ENCODE data around the gene VPREB3.

The VPREB3 gene

DNA sequence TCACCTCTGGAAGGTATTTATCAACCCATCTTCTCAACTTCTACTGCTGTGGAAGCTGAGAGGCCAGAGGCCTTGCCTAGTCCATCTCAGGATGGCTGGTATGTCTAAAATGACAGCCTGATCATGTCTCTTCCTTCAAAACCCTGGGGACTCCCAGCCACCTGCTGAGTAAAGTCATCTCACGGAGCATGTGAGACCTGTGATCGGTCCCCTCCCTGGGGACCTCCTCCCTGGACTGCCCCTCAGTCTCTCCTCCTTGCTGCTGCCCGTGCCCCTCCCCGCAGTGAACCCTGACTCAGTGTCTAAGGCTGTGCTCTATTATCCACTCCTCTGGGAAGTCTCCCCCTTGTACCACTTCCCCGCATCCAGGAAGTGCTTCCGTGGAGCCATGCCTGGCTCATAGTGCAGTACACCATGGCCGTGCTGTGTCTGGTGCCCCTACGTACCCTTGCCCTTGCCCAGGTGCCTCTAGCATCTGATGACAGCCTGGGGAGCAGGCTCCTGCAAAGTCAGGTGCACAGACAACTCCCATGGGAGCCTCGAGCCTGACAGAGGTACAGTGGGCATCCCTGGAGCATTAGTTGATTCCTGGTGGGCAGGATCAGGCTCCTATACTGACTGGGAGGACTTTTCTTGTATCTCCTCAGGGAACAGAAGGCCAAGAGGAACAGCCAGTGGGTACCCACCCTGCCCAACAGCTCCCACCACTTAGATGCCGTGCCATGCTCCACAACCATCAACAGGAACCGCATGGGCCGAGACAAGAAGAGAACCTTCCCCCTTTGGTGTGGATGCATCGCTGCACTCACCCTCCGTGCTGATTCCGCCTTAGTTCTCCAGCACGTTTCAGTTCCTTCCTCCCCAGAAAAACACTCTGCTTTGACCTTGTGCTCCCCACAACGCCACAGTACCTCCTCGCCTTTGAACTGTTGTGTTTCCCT lies 46.3 kb upstream of the VPREB3 start:
- no peaks in the 10 kb centered on the region for H3K36me3 ChIP-seq (ENCODE audit: control insufficient read depth, insufficient read depth, low read length)

DNA sequence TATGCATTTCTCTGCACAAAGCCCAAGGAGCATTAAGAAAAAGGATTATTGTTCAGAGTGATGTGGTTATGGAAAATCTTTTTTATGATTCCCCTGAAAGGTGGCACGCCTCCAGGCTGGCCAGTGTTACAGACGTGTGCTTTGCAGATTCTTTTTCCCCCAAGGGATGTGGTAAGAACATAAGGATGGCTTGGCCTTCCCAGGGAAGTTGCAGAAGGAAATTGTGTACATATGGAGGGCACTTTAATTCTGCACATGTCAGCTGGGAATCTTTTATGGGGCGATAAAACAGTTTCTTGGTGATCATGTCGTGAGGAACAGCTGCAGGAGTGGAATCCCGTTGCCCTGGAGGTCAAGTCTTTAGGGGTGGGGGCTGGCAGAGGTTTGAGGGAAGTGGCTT lies 42.2 kb upstream of the VPREB3 start:
- Histone ChIP-seq H3K27me3 (ENCODE audit: control insufficient read depth, insufficient read depth, low read length) (no peaks in the 10 kb centered on the region), H3K79me2 (peaks cover 1% of the 10 kb centered on the region), H3K27ac (no peak overlapping the region), H3K9ac (no peak overlapping the region), H2AFZ (no peak overlapping the region), H3K4me3 (ENCODE audit: low read depth, low read length) (no peak overlapping the region), H3K9me3 (ENCODE audit: control insufficient read depth, low read length) (no peaks in the 10 kb centered on the region), H3K36me3 (ENCODE audit: control insufficient read depth, insufficient read depth, low read length) (no peaks in the 10 kb centered on the region), H3K4me1 (no peaks in the 10 kb centered on the region), H3K4me2 (ENCODE audit: low read length) (no peak overlapping the region)
- TF ChIP-seq, protein P1, sequence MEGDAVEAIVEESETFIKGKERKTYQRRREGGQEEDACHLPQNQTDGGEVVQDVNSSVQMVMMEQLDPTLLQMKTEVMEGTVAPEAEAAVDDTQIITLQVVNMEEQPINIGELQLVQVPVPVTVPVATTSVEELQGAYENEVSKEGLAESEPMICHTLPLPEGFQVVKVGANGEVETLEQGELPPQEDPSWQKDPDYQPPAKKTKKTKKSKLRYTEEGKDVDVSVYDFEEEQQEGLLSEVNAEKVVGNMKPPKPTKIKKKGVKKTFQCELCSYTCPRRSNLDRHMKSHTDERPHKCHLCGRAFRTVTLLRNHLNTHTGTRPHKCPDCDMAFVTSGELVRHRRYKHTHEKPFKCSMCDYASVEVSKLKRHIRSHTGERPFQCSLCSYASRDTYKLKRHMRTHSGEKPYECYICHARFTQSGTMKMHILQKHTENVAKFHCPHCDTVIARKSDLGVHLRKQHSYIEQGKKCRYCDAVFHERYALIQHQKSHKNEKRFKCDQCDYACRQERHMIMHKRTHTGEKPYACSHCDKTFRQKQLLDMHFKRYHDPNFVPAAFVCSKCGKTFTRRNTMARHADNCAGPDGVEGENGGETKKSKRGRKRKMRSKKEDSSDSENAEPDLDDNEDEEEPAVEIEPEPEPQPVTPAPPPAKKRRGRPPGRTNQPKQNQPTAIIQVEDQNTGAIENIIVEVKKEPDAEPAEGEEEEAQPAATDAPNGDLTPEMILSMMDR (IDR thresholded peaks at IDR 0.05), result no peak

More for the DNA sequence above, 46.3 kb upstream of the VPREB3 start:
- no peaks in the 10 kb centered on the region for H3K27me3 ChIP-seq (ENCODE audit: control insufficient read depth, insufficient read depth, low read length)
- no peak overlapping the region for H3K27ac ChIP-seq
- H3K4me1 ChIP-seq, result no peaks in the 10 kb centered on the region
- H3K79me2 ChIP-seq, result no peaks in the 10 kb centered on the region
- H3K9ac ChIP-seq, result no peak overlapping the region
- no peaks in the 10 kb centered on the region for H3K9me3 ChIP-seq (ENCODE audit: control insufficient read depth, low read length)
- TF ChIP-seq, protein P1 (IDR thresholded peaks at IDR 0.05), result no peak
- H3K4me3 ChIP-seq (ENCODE audit: low read depth, low read length), result no peak overlapping the region
- H3K4me2 ChIP-seq (ENCODE audit: low read length), result no peak overlapping the region
- no peak overlapping the region for H2AFZ ChIP-seq

GRCh38 chr22:23793326-23793725 lies 39.1 kb upstream of the VPREB3 start:
- Histone ChIP-seq H3K4me2 (ENCODE audit: low read length) (no peak overlapping the region), H3K27ac (no peak overlapping the region), H3K9me3 (ENCODE audit: control insufficient read depth, low read length) (no peaks in the 10 kb centered on the region), H3K4me1 (no peaks in the 10 kb centered on the region), H3K9ac (no peak overlapping the region), H3K36me3 (ENCODE audit: control insufficient read depth, insufficient read depth, low read length) (no peaks in the 10 kb centered on the region), H3K4me3 (ENCODE audit: low read depth, low read length) (no peak overlapping the region), H3K79me2 (peaks cover 14% of the 10 kb centered on the region), H3K27me3 (ENCODE audit: control insufficient read depth, insufficient read depth, low read length) (no peaks in the 10 kb centered on the region), H2AFZ (no peak overlapping the region)
- TF ChIP-seq, protein P1 (IDR thresholded peaks at IDR 0.05), result no peak

- peaks cover 3% of the 10 kb centered on the region for H3K4me1 ChIP-seq
- no peaks in the 10 kb centered on the region for H3K27me3 ChIP-seq (ENCODE audit: control insufficient read depth, insufficient read depth, low read length)
- TF ChIP-seq, protein P1 (IDR thresholded peaks at IDR 0.05), result no peak
- peaks cover 15% of the 10 kb centered on the region for H3K79me2 ChIP-seq
- H3K4me3 ChIP-seq (ENCODE audit: low read depth, low read length), result no peak overlapping the region
- H3K36me3 ChIP-seq (ENCODE audit: control insufficient read depth, insufficient read depth, low read length), result no peaks in the 10 kb centered on the region
- no peak overlapping the region for H3K9ac ChIP-seq
- H3K4me2 ChIP-seq (ENCODE audit: low read length), result no peak overlapping the region
- no peak overlapping the region for H2AFZ ChIP-seq
- H3K27ac ChIP-seq, result no peak overlapping the region
- no peaks in the 10 kb centered on the region for H3K9me3 ChIP-seq (ENCODE audit: control insufficient read depth, low read length)
These were observed 37.8 kb upstream of the VPREB3 start for GRCh38 chr22:23791738-23792645.

Data from parathyroid adenoma (tissue), 2 donors.